HG03025 (cell line): Measurements from ENCODE around the gene EBPL.

Experiments
- ATAC-seq: cut with Tn5 transposase; IDR thresholded peaks from one replicate; pipeline ENCODE4 v1.9.1; 2021; ENCODE audit warnings: mild to moderate bottlenecking, moderate library complexity; ENCODE audit not compliant: unreplicated experiment, low FRiP score

EBPL gene

GRCh38 chr13:49676581-49677298, 14.5 kb downstream of the EBPL start:
- ATAC-seq = no peak

GRCh38 chr13:49670828-49671227, 20.5 kb downstream of the EBPL start:
- ATAC-seq = no peak

DNA sequence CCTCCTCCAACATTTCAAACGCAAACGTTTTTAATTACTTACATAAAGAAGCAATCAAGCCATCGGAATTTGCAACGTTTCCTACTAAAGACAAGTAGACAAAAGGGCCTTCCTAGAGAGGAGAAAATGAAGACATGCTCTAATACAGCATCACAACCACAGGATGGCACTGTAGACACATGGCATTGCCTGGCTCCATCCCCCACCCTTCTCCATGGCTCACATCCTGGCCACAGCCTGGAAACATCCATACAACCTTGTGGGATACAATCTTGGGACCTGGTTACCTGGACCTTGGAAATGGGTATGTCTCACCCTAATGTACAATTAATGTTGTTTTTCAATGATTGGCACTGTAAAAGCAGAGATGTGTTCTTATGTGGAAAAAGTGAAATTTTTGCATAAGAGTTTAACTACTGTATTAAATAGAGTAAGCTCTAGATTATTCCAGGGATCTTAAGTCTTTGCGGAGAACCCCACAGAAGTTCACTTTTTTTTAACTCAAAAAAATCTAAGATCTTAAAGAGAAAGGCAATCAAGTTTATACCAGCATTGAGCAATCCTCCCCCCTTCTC, 21.5 kb downstream of the EBPL start:
- ATAC-seq = no peak

DNA sequence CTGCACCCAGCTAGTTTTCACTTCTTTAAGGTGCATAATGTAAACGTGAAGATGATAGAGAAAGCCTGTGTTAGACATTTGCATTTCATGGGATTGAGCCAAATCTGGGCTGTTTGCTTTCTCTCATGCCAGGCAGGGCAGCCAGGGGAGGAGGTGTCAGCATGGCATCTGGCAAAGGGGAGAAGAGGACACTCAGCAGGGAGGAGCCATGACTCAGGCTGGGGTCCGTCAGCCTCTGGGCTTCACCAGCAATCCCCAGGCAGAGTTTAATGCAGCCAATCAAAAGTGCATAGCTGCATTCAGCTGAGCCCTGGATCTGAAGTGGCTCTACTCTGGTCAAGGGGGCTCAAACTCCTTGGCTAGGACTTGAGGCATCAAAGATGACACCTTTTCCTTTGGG, 23.5 kb downstream of the EBPL start:
- no peak for ATAC-seq

GRCh38 chr13:49664606-49665005, 26.7 kb downstream of the EBPL start:
- no peak for ATAC-seq

DNA sequence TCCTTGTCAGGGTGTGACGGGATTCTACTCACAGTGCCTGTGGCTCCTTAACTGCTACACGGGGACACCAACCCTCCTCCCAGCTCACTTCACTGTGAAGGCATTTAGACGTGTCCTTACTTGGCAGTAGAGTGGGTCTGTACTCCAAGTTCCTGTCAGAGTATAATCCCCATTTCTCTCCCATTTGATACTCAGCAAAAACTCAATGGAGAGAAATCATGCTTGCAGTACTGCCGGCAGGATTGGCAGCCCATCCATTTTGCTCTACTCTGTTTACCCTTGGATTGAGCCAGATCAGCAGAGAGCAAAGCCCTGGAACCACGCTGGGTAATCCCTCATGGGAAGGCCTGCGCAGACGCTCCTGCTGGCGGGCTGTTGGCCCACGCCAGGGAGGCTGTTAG, 34.0 kb downstream of the EBPL start:
- ATAC-seq = no peak

DNA sequence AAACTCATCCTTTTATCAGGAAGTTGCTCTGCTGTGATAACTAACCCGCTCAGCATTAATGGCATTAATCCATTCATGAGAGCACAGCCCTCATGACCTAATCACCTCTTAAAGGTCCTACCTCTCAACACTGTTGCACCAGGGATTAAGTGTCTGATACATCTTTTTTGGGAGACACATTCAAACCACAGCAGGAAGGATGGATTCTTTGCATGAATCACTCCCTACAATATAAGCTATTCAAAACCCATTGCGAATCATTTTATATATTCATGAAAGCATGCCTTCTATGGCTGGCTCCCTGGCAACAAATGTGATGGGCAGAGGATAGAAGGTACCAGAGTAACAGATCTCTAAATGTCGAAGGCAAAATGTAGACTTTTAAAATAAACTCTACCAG, 35.4 kb downstream of the EBPL start:
- no peak for ATAC-seq

- no peak for ATAC-seq
Observed at GRCh38 chr13:49654011-49654410, 37.3 kb downstream of the EBPL start.

GRCh38 chr13:49653478-49653877, 37.8 kb downstream of the EBPL start:
- ATAC-seq = no peak

DNA sequence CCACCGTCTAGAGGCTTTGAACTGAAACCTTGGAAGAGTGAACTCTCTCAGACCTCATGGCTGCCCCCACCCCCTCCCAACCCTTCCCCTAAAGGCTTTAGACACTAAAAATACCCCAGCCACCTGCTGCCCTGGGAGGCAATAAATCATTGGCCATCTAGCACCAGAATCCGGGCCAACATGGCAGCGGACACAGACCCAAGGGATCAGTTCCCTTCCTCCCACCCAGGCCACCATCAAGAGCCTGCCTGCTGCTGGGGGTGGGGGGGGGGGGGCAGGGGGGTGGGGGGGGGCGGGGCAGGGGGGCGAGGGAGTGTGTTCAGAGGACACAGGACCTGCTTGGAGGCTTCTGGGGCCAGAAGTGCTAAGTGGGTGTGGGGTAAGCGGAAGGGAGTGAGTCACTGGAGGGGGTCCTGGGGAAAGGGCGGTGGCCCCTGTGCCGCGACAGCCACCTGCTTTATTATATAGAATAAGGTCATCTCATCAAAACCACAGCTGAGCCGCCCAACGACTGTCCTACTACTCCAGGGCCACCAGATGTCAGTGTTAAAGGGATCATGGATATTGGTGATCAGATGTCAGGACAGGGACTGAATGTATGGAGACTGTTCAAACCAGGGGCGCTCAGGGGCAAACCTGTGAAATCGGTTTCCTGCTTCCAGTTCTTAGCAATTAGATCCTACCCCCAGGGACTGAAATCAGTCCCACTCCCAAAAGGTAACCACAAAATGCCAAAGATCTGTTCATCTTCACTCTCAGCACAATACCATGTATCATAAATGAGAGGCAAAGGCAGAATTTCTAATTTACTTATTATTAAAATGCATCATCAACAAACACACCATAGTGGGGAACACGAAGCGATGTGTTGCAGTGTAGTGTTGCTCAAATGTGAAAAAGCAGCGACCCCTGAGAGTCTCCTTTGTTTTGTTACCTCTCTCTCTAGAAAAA, 38.7 kb downstream of the EBPL start:
- ATAC-seq = no peak

- ATAC-seq = no peak
Observed at GRCh38 chr13:49651570-49652354, 39.5 kb downstream of the EBPL start.

DNA sequence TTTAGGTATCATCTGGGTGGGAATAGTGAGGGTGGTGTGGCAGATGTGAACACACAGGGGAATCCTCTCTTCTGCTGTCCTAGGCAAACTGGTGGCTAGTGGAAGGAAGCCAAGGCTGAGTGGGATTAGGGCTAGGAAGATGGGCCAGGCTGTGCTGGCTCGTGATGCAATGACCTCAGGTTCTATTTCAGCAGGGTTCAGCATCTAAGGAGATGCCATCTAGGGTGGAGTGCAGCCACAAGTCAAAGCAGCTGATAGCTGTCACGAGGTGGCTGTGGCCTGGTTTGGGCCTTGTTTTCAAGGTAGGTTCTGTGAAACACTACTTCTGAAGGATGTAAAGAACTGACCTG, 41.3 kb downstream of the EBPL start:
- ATAC-seq = no peak

DNA sequence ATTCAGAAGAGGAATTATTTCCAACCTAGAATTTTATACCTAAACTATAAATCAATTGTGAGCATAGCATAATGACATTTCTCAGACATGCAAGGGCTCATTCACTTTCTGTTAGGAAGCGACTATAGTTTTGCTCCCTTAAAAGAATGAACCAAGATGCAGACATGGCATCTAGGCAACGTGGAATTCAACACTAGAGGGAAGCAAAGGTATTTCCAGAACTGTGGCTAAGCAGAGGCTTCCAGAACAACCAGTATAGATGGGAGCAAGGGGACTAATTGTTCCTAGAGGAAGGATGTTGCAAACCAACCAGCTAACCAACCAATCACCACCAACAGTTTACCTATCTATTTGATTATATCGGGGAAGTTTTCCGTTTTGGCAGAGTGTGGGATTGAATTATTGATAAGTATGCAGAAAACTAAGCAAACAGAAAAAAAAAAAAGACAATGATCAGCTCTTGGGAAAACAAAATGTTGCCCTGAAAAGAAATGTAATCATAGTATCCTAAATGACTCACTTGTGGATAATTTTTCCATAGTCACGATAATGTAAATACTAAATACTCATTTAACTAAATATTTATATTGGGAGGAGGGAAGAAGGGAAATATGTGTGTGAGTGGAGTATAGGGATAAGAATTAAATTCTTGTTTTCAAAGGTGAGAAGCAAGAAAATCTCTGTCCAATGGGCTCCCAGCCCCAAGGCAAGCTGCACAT, 41.9 kb downstream of the EBPL start:
- ATAC-seq = no peak

- no peak for ATAC-seq
Observed at GRCh38 chr13:49646688-49647087, 44.6 kb downstream of the EBPL start.

DNA sequence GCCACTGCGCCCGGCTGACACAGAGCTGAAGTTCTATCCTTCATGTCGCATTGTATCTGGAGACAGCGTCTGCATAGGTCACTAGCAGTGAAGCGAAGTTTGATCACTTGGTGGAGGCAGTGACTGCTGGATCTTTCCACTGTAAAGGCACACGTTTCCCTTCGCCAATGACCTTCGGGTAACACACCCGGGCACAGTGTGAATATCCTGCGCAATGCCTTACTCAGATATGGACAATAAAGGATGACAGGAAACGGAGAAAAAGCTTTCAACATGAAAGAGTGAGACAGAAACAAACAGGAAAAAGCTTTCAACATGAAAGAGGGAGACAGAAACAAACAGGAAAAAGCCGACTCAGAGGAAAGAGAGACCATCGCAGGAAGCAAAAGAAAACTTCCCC, 45.8 kb downstream of the EBPL start:
- no peak for ATAC-seq

- peak; percentile 51 for ATAC-seq
Observed at GRCh38 chr13:49643035-49643646, 48.1 kb downstream of the EBPL start.

GRCh38 chr13:49641801-49642291, 49.4 kb downstream of the EBPL start:
- no peak for ATAC-seq

GRCh38 chr13:49638744-49639072, 52.6 kb downstream of the EBPL start:
- ATAC-seq = no peak

DNA sequence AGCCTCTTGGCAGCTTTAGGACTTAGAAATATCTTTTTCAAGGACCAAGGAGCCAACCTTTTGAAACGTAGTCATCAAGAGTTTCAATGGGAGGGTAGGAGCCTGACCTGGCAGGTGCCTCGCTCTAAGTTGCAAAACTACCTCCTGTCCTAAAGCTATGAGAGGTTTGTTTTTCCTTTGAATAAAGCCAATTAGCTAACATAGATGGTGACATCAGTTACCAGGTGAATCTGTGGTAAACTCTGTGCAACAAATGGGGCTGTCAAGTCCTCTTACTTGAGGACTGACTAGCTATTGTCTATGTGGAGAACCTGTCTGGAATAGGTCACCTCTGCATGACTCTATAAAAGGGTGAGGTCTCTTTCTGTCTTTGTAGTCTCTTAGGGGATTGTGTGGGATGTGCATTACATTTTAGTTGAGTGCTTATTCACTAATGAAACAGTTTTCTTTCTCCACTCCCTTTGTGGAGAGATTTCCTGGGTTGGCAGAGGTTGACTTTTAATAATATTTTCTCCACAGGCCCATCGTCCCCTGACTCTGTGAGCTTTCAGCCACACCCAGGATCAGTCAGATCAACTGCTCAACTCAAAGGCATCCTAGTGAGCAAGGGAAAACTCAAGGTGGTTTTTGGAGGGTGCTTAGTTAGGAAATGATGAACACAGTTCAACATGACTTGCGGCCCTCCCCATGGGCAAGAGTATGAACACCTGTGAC, 53.1 kb downstream of the EBPL start:
- no peak for ATAC-seq
